ENCODE data around the gene TMEM50A.

TMEM50A gene

GRCh38 chr1:25342846-25343245, 4.7 kb downstream of the TMEM50A start:
- Histone ChIP-seq H2AFZ (ENCODE audit: low read length) (no peak overlapping the region), H3K27ac (replicated peaks; ENCODE audit: low read length) (no peak overlapping the region), H3K4ac (ENCODE audit: low read length) (no peak overlapping the region), H2AK5ac (ENCODE audit: low read depth, low read length) (no peak overlapping the region), H3K27me3 (ENCODE audit: control insufficient read depth in 3 of 3, insufficient read depth in 3 of 3, low read depth in 1 of 3, low read length in 3 of 3) (no peaks in the 10 kb centered on the region), H3K79me1 (ENCODE audit: low read depth, low read length) (peaks cover 6% of the 10 kb centered on the region), H3K4me1 (ENCODE audit: control insufficient read depth in 2 of 2, insufficient read depth in 1 of 2, low read depth in 1 of 2, low read length in 2 of 2) (no peaks in the 10 kb centered on the region), H4K8ac (ENCODE audit: low read depth, low read length) (no peak overlapping the region), H3K9me3 (replicated peaks in 1 of 2; ENCODE audit: control insufficient read depth in 2 of 2, insufficient read depth in 1 of 2, low read depth in 1 of 2, low read length in 2 of 2) (no peaks in the 10 kb centered on the region), H3K9ac (ENCODE audit: low read depth, low read length, poor library complexity) (no peak overlapping the region), H3K4me3 (ENCODE audit: low read length in 2 of 2) (no peak overlapping the region), H2BK120ac (ENCODE audit: low read depth, low read length) (no peak overlapping the region), H3K23ac (ENCODE audit: low read depth, low read length, poor library complexity) (no peak overlapping the region), H2BK5ac (ENCODE audit: low read length) (no peak overlapping the region), H2BK15ac (ENCODE audit: low read length) (no peak overlapping the region), H4K91ac (ENCODE audit: low read depth, low read length, poor library complexity) (no peak overlapping the region), H3K4me2 (ENCODE audit: insufficient read depth, low read length, poor library complexity, severe bottlenecking) (no peak overlapping the region), H3K14ac (ENCODE audit: low read length) (no peak overlapping the region), H2BK12ac (ENCODE audit: low read length) (no peak overlapping the region), H3K18ac (ENCODE audit: low read length) (no peak overlapping the region), H3K36me3 (replicated peaks in 1 of 2; ENCODE audit: control insufficient read depth in 2 of 2, insufficient read depth in 2 of 2, low read length in 2 of 2) (peaks cover 6 to 61% of the 10 kb centered on the region in 2 donors)
- no peak for DNase-seq (ENCODE audit: low spot score)
- no CpG with 5 or more reads among the region's 1 CpG for WGBS, 2 donors (ENCODE audit: extremely low coverage in 2 of 2, insufficient read length in 2 of 2, insufficient replicate concordance in 1 of 2)

DNA sequence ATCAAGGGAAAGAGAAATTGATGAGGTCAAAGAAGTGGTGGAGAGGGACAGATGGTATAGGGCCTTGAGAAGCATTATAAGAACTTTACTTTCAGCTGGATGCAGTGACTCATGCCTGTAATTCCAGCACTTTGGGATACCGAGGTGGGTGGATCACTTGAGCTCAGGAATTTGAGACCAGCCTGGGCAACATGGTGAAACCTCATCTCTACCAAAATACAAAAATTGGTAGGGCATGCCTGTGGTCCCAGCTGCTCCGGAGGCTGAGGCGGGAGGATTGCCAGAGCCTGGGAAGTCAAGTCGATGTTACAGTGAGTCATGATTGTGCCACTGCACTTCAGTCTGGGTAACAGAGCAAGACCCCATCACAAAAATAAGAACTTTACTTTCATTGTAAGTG, 5.7 kb downstream of the TMEM50A start:
- no peak overlapping the region for H3K4me3 ChIP-seq (ENCODE audit: low read length in 2 of 2)
- H3K14ac ChIP-seq (ENCODE audit: low read length), result no peak overlapping the region
- H2AK5ac ChIP-seq (ENCODE audit: low read depth, low read length), result no peak overlapping the region
- no peak overlapping the region for H4K91ac ChIP-seq (ENCODE audit: low read depth, low read length, poor library complexity)
- no peak overlapping the region for H2AFZ ChIP-seq (ENCODE audit: low read length)
- H2BK120ac ChIP-seq (ENCODE audit: low read depth, low read length), result no peak overlapping the region
- no peak overlapping the region for H3K23ac ChIP-seq (ENCODE audit: low read depth, low read length, poor library complexity)
- DNase-seq (ENCODE audit: low spot score), result no peak
- H3K9me3 ChIP-seq (replicated peaks in 1 of 2; ENCODE audit: control insufficient read depth in 2 of 2, insufficient read depth in 1 of 2, low read depth in 1 of 2, low read length in 2 of 2), result no peaks in the 10 kb centered on the region
- H3K79me1 ChIP-seq (ENCODE audit: low read depth, low read length), result peaks cover 4% of the 10 kb centered on the region
- no peak overlapping the region for H3K27ac ChIP-seq (replicated peaks; ENCODE audit: low read length)
- no peak overlapping the region for H2BK5ac ChIP-seq (ENCODE audit: low read length)
- no peak overlapping the region for H2BK15ac ChIP-seq (ENCODE audit: low read length)
- no peak overlapping the region for H3K18ac ChIP-seq (ENCODE audit: low read length)
- no peaks in the 10 kb centered on the region for H3K4me1 ChIP-seq (ENCODE audit: control insufficient read depth in 2 of 2, insufficient read depth in 1 of 2, low read depth in 1 of 2, low read length in 2 of 2)
- no peak overlapping the region for H4K8ac ChIP-seq (ENCODE audit: low read depth, low read length)
- H3K4me2 ChIP-seq (ENCODE audit: insufficient read depth, low read length, poor library complexity, severe bottlenecking), result no peak overlapping the region
- H2BK12ac ChIP-seq (ENCODE audit: low read length), result no peak overlapping the region
- H3K9ac ChIP-seq (ENCODE audit: low read depth, low read length, poor library complexity), result no peak overlapping the region
- H3K36me3 ChIP-seq (replicated peaks in 1 of 2; ENCODE audit: control insufficient read depth in 2 of 2, insufficient read depth in 2 of 2, low read length in 2 of 2), result peaks cover 7 to 71% of the 10 kb centered on the region in 2 donors
- H3K27me3 ChIP-seq (ENCODE audit: control insufficient read depth in 3 of 3, insufficient read depth in 3 of 3, low read depth in 1 of 3, low read length in 3 of 3), result no peaks in the 10 kb centered on the region
- H3K4ac ChIP-seq (ENCODE audit: low read length), result no peak overlapping the region
- WGBS, 2 donors (ENCODE audit: extremely low coverage in 2 of 2, insufficient read length in 2 of 2, insufficient replicate concordance in 1 of 2), result no CpG with 5 or more reads among the region's 4 CpGs

DNA sequence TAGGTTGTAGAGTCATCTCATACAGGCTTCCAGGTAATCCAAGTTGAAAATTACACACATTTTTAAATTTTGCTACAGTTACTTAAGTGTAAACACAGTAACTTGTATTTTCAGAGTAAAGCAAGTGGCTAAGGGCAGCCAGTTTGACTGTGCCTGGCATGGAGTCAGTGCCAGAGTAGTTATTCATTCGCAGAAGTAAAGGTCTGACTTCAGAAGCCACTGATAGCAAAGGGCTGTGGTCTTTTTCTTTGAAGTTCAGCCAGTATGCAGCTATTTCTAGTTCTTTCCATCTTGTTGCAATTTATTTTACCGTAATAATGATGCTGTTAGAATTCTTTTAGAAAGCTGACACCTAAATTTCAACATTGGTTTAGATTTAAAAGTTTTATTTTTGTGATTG, 9.4 kb downstream of the TMEM50A start:
- peaks cover 11 to 85% of the 10 kb centered on the region in 2 donors for H3K36me3 ChIP-seq (replicated peaks in 1 of 2; ENCODE audit: control insufficient read depth in 2 of 2, insufficient read depth in 2 of 2, low read length in 2 of 2)
- no peak overlapping the region for H3K4ac ChIP-seq (ENCODE audit: low read length)
- no peak for DNase-seq (ENCODE audit: low spot score)
- no peak overlapping the region for H3K4me3 ChIP-seq (ENCODE audit: low read length in 2 of 2)
- no CpG with 5 or more reads among the region's 2 CpGs for WGBS, 2 donors (ENCODE audit: extremely low coverage in 2 of 2, insufficient read length in 2 of 2, insufficient replicate concordance in 1 of 2)
- no peaks in the 10 kb centered on the region for H3K27me3 ChIP-seq (ENCODE audit: control insufficient read depth in 3 of 3, insufficient read depth in 3 of 3, low read depth in 1 of 3, low read length in 3 of 3)
- no peak overlapping the region for H3K23ac ChIP-seq (ENCODE audit: low read depth, low read length, poor library complexity)
- H3K18ac ChIP-seq (ENCODE audit: low read length), result no peak overlapping the region
- no peak overlapping the region for H4K8ac ChIP-seq (ENCODE audit: low read depth, low read length)
- H3K27ac ChIP-seq (replicated peaks; ENCODE audit: low read length), result no peak overlapping the region
- H3K79me1 ChIP-seq (ENCODE audit: low read depth, low read length), result peaks cover 5% of the 10 kb centered on the region
- H3K9ac ChIP-seq (ENCODE audit: low read depth, low read length, poor library complexity), result no peak overlapping the region
- no peak overlapping the region for H2BK120ac ChIP-seq (ENCODE audit: low read depth, low read length)
- H2AK5ac ChIP-seq (ENCODE audit: low read depth, low read length), result no peak overlapping the region
- no peak overlapping the region for H3K14ac ChIP-seq (ENCODE audit: low read length)
- no peak overlapping the region for H2BK5ac ChIP-seq (ENCODE audit: low read length)
- H4K91ac ChIP-seq (ENCODE audit: low read depth, low read length, poor library complexity), result no peak overlapping the region
- H2AFZ ChIP-seq (ENCODE audit: low read length), result no peak overlapping the region
- no peak overlapping the region for H2BK12ac ChIP-seq (ENCODE audit: low read length)
- no peaks in the 10 kb centered on the region for H3K4me1 ChIP-seq (ENCODE audit: control insufficient read depth in 2 of 2, insufficient read depth in 1 of 2, low read depth in 1 of 2, low read length in 2 of 2)
- H3K9me3 ChIP-seq (replicated peaks in 1 of 2; ENCODE audit: control insufficient read depth in 2 of 2, insufficient read depth in 1 of 2, low read depth in 1 of 2, low read length in 2 of 2), result no peaks in the 10 kb centered on the region
- no peak overlapping the region for H3K4me2 ChIP-seq (ENCODE audit: insufficient read depth, low read length, poor library complexity, severe bottlenecking)
- no peak overlapping the region for H2BK15ac ChIP-seq (ENCODE audit: low read length)

- H3K4me1 ChIP-seq (ENCODE audit: control insufficient read depth in 2 of 2, insufficient read depth in 1 of 2, low read depth in 1 of 2, low read length in 2 of 2), result no peaks in the 10 kb centered on the region
- H2AFZ ChIP-seq (ENCODE audit: low read length), result no peak overlapping the region
- no peak overlapping the region for H3K27ac ChIP-seq (replicated peaks; ENCODE audit: low read length)
- no peak overlapping the region for H3K4ac ChIP-seq (ENCODE audit: low read length)
- no peak overlapping the region for H3K4me2 ChIP-seq (ENCODE audit: insufficient read depth, low read length, poor library complexity, severe bottlenecking)
- H3K4me3 ChIP-seq (ENCODE audit: low read length in 2 of 2), result no peak overlapping the region
- H2BK5ac ChIP-seq (ENCODE audit: low read length), result no peak overlapping the region
- H2BK15ac ChIP-seq (ENCODE audit: low read length), result no peak overlapping the region
- H4K8ac ChIP-seq (ENCODE audit: low read depth, low read length), result no peak overlapping the region
- H3K79me1 ChIP-seq (ENCODE audit: low read depth, low read length), result peaks cover 3% of the 10 kb centered on the region
- no peak overlapping the region for H3K23ac ChIP-seq (ENCODE audit: low read depth, low read length, poor library complexity)
- H3K14ac ChIP-seq (ENCODE audit: low read length), result no peak overlapping the region
- no peaks in the 10 kb centered on the region for H3K9me3 ChIP-seq (replicated peaks in 1 of 2; ENCODE audit: control insufficient read depth in 2 of 2, insufficient read depth in 1 of 2, low read depth in 1 of 2, low read length in 2 of 2)
- H4K91ac ChIP-seq (ENCODE audit: low read depth, low read length, poor library complexity), result no peak overlapping the region
- no peak overlapping the region for H3K18ac ChIP-seq (ENCODE audit: low read length)
- no peak overlapping the region for H2AK5ac ChIP-seq (ENCODE audit: low read depth, low read length)
- no peaks in the 10 kb centered on the region for H3K27me3 ChIP-seq (ENCODE audit: control insufficient read depth in 3 of 3, insufficient read depth in 3 of 3, low read depth in 1 of 3, low read length in 3 of 3)
- no peak overlapping the region for H3K9ac ChIP-seq (ENCODE audit: low read depth, low read length, poor library complexity)
- no CpG with 5 or more reads among the region's 3 CpGs for WGBS, 2 donors (ENCODE audit: extremely low coverage in 2 of 2, insufficient read length in 2 of 2, insufficient replicate concordance in 1 of 2)
- DNase-seq (ENCODE audit: low spot score), result no peak
- peaks cover 12 to 84% of the 10 kb centered on the region in 2 donors for H3K36me3 ChIP-seq (replicated peaks in 1 of 2; ENCODE audit: control insufficient read depth in 2 of 2, insufficient read depth in 2 of 2, low read length in 2 of 2)
- no peak overlapping the region for H2BK120ac ChIP-seq (ENCODE audit: low read depth, low read length)
- no peak overlapping the region for H2BK12ac ChIP-seq (ENCODE audit: low read length)
These were observed 11.5 kb downstream of the TMEM50A start for GRCh38 chr1:25349606-25350005.

Measured in neuronal stem cell (in vitro differentiated cells).